IMR-90 (cell line): ENCODE data around the gene PTHLH. TPM values are rescaled to one million over a fixed set of nuclear protein-coding genes. Genes with fewer than 3 reads are reported as not detected.

Source experiments
- ATAC-seq: fragments of 200-7000 bp; cut with Tn5 transposase; 2 replicates; pipeline ENCODE4 v1.9.1; 2020; ENCODE audit warnings: low read depth, mild to moderate bottlenecking, moderate library complexity
- BruUV-seq: library from RNA; stranded (reverse); fragments of 400-500 nt; replicated peaks from 2 replicates; lab custom pipeline; 2021; lab: Mats Ljungman, UMichigan
- CTCF ChIA-PET: fragments of 300-600 bp; formaldehyde crosslinking; extraction: SDS; loops from one replicate; lab custom pipeline; 2021; ENCODE audit warnings: antibody characterized with exemption; lab: Yijun Ruan, JAX
- POLR2A ChIA-PET: fragments of 300-600 bp; sonication (Branson Sonifier 250); formaldehyde crosslinking; loops from one replicate; lab custom pipeline; 2022; ENCODE audit warnings: antibody characterized with exemption; ENCODE audit not compliant: unreplicated experiment; lab: Charles Lee
- DNase-seq: peaks from one replicate; pipeline ENCODE4 v3.0.0; 2013
- H2AFZ ChIP-seq: replicated peaks from 2 replicates; pipeline ENCODE3; 2013; ENCODE audit warnings: low read length, mild to moderate bottlenecking; ENCODE audit not compliant: poor library complexity
- H2AK5ac ChIP-seq: 2 replicates; pipeline ENCODE4 v1.6.1; 2013; ENCODE audit warnings: low read depth, low read length, inconsistent platforms
- H2AK9ac ChIP-seq: replicated peaks from 2 replicates; pipeline ENCODE3; 2013; ENCODE audit warnings: mild to moderate bottlenecking, low read depth, low read length, moderate library complexity; ENCODE audit not compliant: poor library complexity
- H2BK120ac ChIP-seq: 2 replicates; pipeline ENCODE4 v1.6.1; 2013; ENCODE audit warnings: low read depth, low read length, inconsistent platforms
- H2BK15ac ChIP-seq: 3 replicates; pipeline ENCODE4 v1.6.1; 2013; ENCODE audit warnings: low read depth, low read length, inconsistent platforms
- H2BK20ac ChIP-seq: 2 replicates; pipeline ENCODE4 v1.6.1; 2013; ENCODE audit warnings: low read depth, mild to moderate bottlenecking, inconsistent platforms, low read length, moderate library complexity
- H2BK5ac ChIP-seq: 2 replicates; pipeline ENCODE4 v1.6.1; 2013; ENCODE audit warnings: mild to moderate bottlenecking, low read depth, low read length, inconsistent platforms; ENCODE audit not compliant: poor library complexity, severe bottlenecking
- H3K14ac ChIP-seq: replicated peaks from 2 replicates; pipeline ENCODE4 v1.6.1; 2013; ENCODE audit warnings: low read depth, low read length, inconsistent platforms
- H3K18ac ChIP-seq: 2 replicates; pipeline ENCODE4 v1.6.1; 2013; ENCODE audit warnings: low read depth, low read length, control low read depth
- H3K23ac ChIP-seq: 2 replicates; pipeline ENCODE4 v1.6.1; 2013; ENCODE audit warnings: low read depth, low read length, inconsistent platforms
- H3K27ac ChIP-seq: 2 replicates; pipeline ENCODE4 v1.5.1; 2013; ENCODE audit warnings: mild to moderate bottlenecking, control low read depth, low read length; ENCODE audit not compliant: insufficient read depth
- H3K27me3 ChIP-seq: 2 replicates; pipeline ENCODE4 v1.6.1; 2013; ENCODE audit warnings: low read length; ENCODE audit not compliant: control insufficient read depth, insufficient read depth
- H3K36me3 ChIP-seq: 2 replicates; pipeline ENCODE4 v1.6.1; 2013; ENCODE audit warnings: low read length, mixed read lengths; ENCODE audit not compliant: control insufficient read depth, insufficient read depth
- H3K4ac ChIP-seq: 2 replicates; pipeline ENCODE4 v1.6.1; 2013; ENCODE audit warnings: low read depth, low read length, inconsistent platforms
- H3K4me1 ChIP-seq: 2 replicates; pipeline ENCODE4 v1.6.1; 2013; ENCODE audit warnings: low read length, mixed read lengths; ENCODE audit not compliant: control insufficient read depth, insufficient read depth
- H3K4me2 ChIP-seq: 2 replicates; pipeline ENCODE4 v1.6.1; 2013; ENCODE audit warnings: low read depth, mild to moderate bottlenecking, control low read depth, low read length, moderate library complexity
- H3K4me3 ChIP-seq: 2 replicates; pipeline ENCODE4 v1.5.1; 2013; ENCODE audit warnings: low read depth, mild to moderate bottlenecking, control low read depth, low read length, moderate library complexity; ENCODE audit not compliant: insufficient read depth
- H3K56ac ChIP-seq: 2 replicates; pipeline ENCODE4 v1.6.1; 2013; ENCODE audit warnings: low read length, inconsistent platforms; ENCODE audit not compliant: insufficient read depth; ENCODE audit errors: extremely low read depth
- H3K79me1 ChIP-seq, 2 experiments: 2 replicates each; pipeline ENCODE4 v1.6.1; 2013; ENCODE audit warnings: low read length in 2 of 2, inconsistent platforms in 1 of 2, low read depth in 1 of 2
- H3K9ac ChIP-seq: 2 replicates; pipeline ENCODE4 v1.6.1; 2013; ENCODE audit warnings: low read depth, low read length, control low read depth
- H3K9me1 ChIP-seq: 2 replicates; pipeline ENCODE4 v1.6.1; 2013; ENCODE audit warnings: low read length, inconsistent platforms; ENCODE audit not compliant: insufficient read depth
- H3K9me3 ChIP-seq: 2 replicates; pipeline ENCODE4 v1.6.1; 2013; ENCODE audit warnings: low read length; ENCODE audit not compliant: control insufficient read depth, insufficient read depth
- H4K20me1 ChIP-seq: 2 replicates; pipeline ENCODE4 v1.6.1; 2013; ENCODE audit warnings: low read length, inconsistent platforms; ENCODE audit not compliant: insufficient read depth
- H4K5ac ChIP-seq: 2 replicates; pipeline ENCODE4 v1.6.1; 2013; ENCODE audit warnings: mild to moderate bottlenecking, low read depth, low read length, control low read depth
- H4K8ac ChIP-seq, 2 experiments: 2 replicates each; pipeline ENCODE4 v1.6.1; 2013; ENCODE audit warnings: low read depth in 2 of 2, low read length in 2 of 2, control low read depth in 1 of 2, inconsistent platforms in 1 of 2
- H4K91ac ChIP-seq: 2 replicates; pipeline ENCODE4 v1.6.1; 2013; ENCODE audit warnings: low read depth, low read length, inconsistent platforms; ENCODE audit not compliant: insufficient read depth
- CTCF ChIP-seq: conservative IDR thresholded peaks from 2 replicates; pipeline ENCODE4 v1.5.1; 2012; ENCODE audit warnings: mild to moderate bottlenecking, low read depth, low read length, improper control_type of control experiment
- WGBS, 2 experiments: methylation state at CpG; one replicate each; pipeline versions ENCODE4 v1.1.5 to v1.1.7; 2013; ENCODE audit warnings: missing lambda C conversion rate in 2 of 2; ENCODE audit not compliant: insufficient read length in 1 of 2; ENCODE audit errors: extremely low coverage in 2 of 2; 5-methylcytosine and 5-hydroxymethylcytosine counted together
- dilution Hi-C: fragments of 300-500 bp; cut with HindIII; formaldehyde crosslinking; loops from one replicate; pipeline ENCODE4 v1.14.3; 2018; ENCODE audit warnings: low sequenced_read_pairs; ENCODE audit not compliant: unreplicated experiment
- in situ Hi-C: fragments of 300-500 bp; cut with MboI; formaldehyde crosslinking; loops from 3 replicates; pipeline ENCODE4 v1.14.3; 2019; ENCODE audit warnings: low sequenced_read_pairs, inconsistent platforms, mixed read lengths
- intact Hi-C: fragments of 100-400 bp; cut with micrococcal nuclease; formaldehyde crosslinking; loops from 2 replicates; pipeline ENCODE4 v1.10.0; 2022
- polyA plus RNA-seq, 3 experiments: library from polyadenylated mRNA; depleted of rRNA; stranded (reverse); fragments of >200 nt; gene quantifications; 2 replicates each; pipeline ENCODE4 v1.2.3, GENCODE V29; 2012; ENCODE audit warnings: low replicate concordance in 1 of 3
- total RNA-seq: library from RNA; depleted of rRNA; stranded (reverse); fragments of >200 nt; gene quantifications from 2 replicates; pipeline ENCODE4 v1.2.3, GENCODE V29; 2012

The PTHLH gene
- total and polyA plus RNA-seq, 2 of the 4 experiments (the other 2 are of a cell fraction), result 0.36 to 1.3 TPM

GRCh38 chr12:27934276-27934675 lies 38.3 kb downstream of the PTHLH start:
- Histone ChIP-seq H3K9me1 (no peaks in the 10 kb centered on the region), H3K14ac (no peak overlapping the region), H3K79me1 (no peaks in the 10 kb centered on the region), H2BK20ac (no peak overlapping the region), H3K4me2 (no peak overlapping the region), H2BK5ac (no peak overlapping the region), H3K36me3 (no peaks in the 10 kb centered on the region), H3K9ac (no peak overlapping the region), H4K5ac (no peak overlapping the region), H4K20me1 (no peaks in the 10 kb centered on the region), H2AK5ac (no peak overlapping the region), H3K27ac (no peak overlapping the region), H3K18ac (no peak overlapping the region), H2BK120ac (no peak overlapping the region), H2AK9ac (no peak overlapping the region), H3K4me3 (no peak overlapping the region), H3K4me1 (no peaks in the 10 kb centered on the region), H3K4ac (no peak overlapping the region), H3K27me3 (no peaks in the 10 kb centered on the region), H2AFZ (no peak overlapping the region), H3K9me3 (no peaks in the 10 kb centered on the region), H4K91ac (no peak overlapping the region), H3K23ac (no peak overlapping the region), H3K56ac (no peak overlapping the region), H2BK15ac (no peak overlapping the region), H4K8ac (no peak overlapping the region)
- BruUV-seq, result no TSS peak
- in situ Hi-C loops (no loop called here), dilution Hi-C loops (no loop called here), intact Hi-C loops (no loop called here)
- ChIA-PET POLR2A (no interaction called here), CTCF (no interaction called here)
- DNase-seq, result peak; percentile 53
- peak; percentile 73 for ATAC-seq
- WGBS, 2 experiments, result no CpG with 5 or more reads among the region's 1 CpG
- no peak for TF ChIP-seq CTCF
